ENCODE measurements around the gene GOSR1.

DNA sequence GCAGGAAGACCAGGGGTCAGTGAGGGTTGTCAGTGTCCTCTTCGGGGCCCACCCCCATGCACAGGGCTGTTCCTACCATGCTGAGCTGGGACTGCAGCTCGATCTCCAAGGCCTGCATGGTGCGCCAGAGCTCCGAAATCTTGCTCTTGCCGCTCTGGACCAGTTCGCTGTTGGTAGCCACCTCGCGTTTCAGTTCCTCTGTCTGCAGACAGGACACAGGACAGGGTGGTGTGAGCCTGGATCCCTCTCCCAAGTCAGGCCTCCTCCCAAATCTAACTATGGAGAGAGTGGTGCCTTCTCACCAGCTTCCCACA lies 90.9 kb downstream of the GOSR1 start:
- no peak for TF ChIP-seq POLR2A (IDR thresholded peaks at IDR 0.05)
- TF ChIP-seq CTCF (IDR thresholded peaks at IDR 0.05), result no peak
- no peak for TF ChIP-seq POLR2AphosphoS5 (IDR thresholded peaks at IDR 0.05)

Measured in prostate gland (tissue), 2 donors.